Measurements from ENCODE around the gene RNF43.

- TF ChIP-seq ZFX (IDR thresholded peaks at IDR 0.05) (no peak), POLR2AphosphoS5 (IDR thresholded peaks at IDR 0.05; ENCODE audit: low read depth, low read length) (no peak), EZH2 (IDR thresholded peaks at IDR 0.05) (no peak), FOSL1 (IDR thresholded peaks at IDR 0.05; ENCODE audit: low read depth) (peak; percentile 74), CTCF (IDR thresholded peaks at IDR 0.05 in 2 of 3, conservative IDR thresholded peaks at IDR 0.05 in 1 of 3; ENCODE audit: borderline replicate concordance in 1 of 3, insufficient read depth in 1 of 3, low read depth in 2 of 3, low read length in 2 of 3) (no peak), SP1 (IDR thresholded peaks at IDR 0.05; ENCODE audit: low read depth) (peak; percentile 16; the same call in 1 of the 2 replicates), EZH2phosphoT487 (IDR thresholded peaks at IDR 0.05; ENCODE audit: borderline replicate concordance) (no peak), SIN3A (IDR thresholded peaks at IDR 0.05; ENCODE audit: low read depth) (no peak), CEBPB (IDR thresholded peaks at IDR 0.05; ENCODE audit: low read depth) (no peak), CBX3 (IDR thresholded peaks at IDR 0.05; ENCODE audit: low read depth) (0 out of 2 replicates have a peak, but pooled peaks have one; percentile 51)
Observed at GRCh38 chr17:58399974-58400373, 17.4 kb downstream of the RNF43 start.
